GM20000 (cell line): ENCODE data around the gene GCHFR.

ENCODE experiments used
- DNase-seq: peaks from one replicate; pipeline ENCODE4 v3.0.0; 2012; ENCODE audit warnings: low spot score
- CTCF ChIP-seq: IDR thresholded peaks from 2 replicates; pipeline ENCODE4 v1.5.1; 2012; ENCODE audit warnings: mild to moderate bottlenecking, control low read depth; ENCODE audit errors: extremely low read depth, missing control alignments

GCHFR gene

GRCh38 chr15:40763801-40764628 is at the start of gene GCHFR:
Gene GCHFR, plus strand, starts transcription at chr15:40764068. Its CDS starts 113 bp downstream, at chr15:40764181.
- DNase-seq, result peak; percentile 89
- no peak for TF ChIP-seq CTCF

- no peak for DNase-seq
- no peak for TF ChIP-seq CTCF
Measured at GRCh38 chr15:40714144-40714543, 49.7 kb upstream of the GCHFR start.

GRCh38 chr15:40716165-40716564 is 47.7 kb upstream of the GCHFR start:
- no peak for DNase-seq
- TF ChIP-seq CTCF, result no peak

- no peak for DNase-seq
- no peak for TF ChIP-seq CTCF
Measured at GRCh38 chr15:40721701-40722100, 42.2 kb upstream of the GCHFR start.

GRCh38 chr15:40722354-40722753 is 41.5 kb upstream of the GCHFR start:
- DNase-seq, result no peak
- TF ChIP-seq CTCF, result no peak

- no peak for TF ChIP-seq CTCF
- no peak for DNase-seq
Measured at GRCh38 chr15:40722934-40723333, 40.9 kb upstream of the GCHFR start.

- DNase-seq, result no peak
- no peak for TF ChIP-seq CTCF
Measured at GRCh38 chr15:40723919-40724318, 39.9 kb upstream of the GCHFR start.
